HEK293 (cell line): ENCODE results near the gene ROPN1L.

Source experiments
- CTCF ChIA-PET: fragments of 350-600 bp; formaldehyde crosslinking; extraction: SDS; loops from one replicate; lab custom pipeline; 2021; ENCODE audit warnings: antibody characterized with exemption; lab: Yijun Ruan, JAX
- POLR2A ChIA-PET: fragments of 300-600 bp; formaldehyde crosslinking; extraction: SDS; loops from one replicate; lab custom pipeline; 2020; ENCODE audit warnings: antibody characterized with exemption, inconsistent platforms; lab: Yijun Ruan, JAX
- H3K27ac ChIP-seq: fragments of 200-500 bp; sonication (Bioruptor generic); 2 replicates; pipeline ENCODE4 v1.5.1; 2014; ENCODE audit warnings: low read depth, low read length, control low read depth, inconsistent platforms; ENCODE audit errors: extremely low read depth
- H3K36me3 ChIP-seq, 2 experiments: fragments of 200-500 bp in 1 of 2; sonication (Bioruptor generic) in 1 of 2; 1 replicate in 1 of 2; 2 replicates in 1 of 2; pipeline ENCODE4 v1.5.1; 2014 to 2017; ENCODE audit warnings: inconsistent platforms in 2 of 2, low read length in 2 of 2; ENCODE audit not compliant: control insufficient read depth in 2 of 2, insufficient read depth in 1 of 2
- H3K4me1 ChIP-seq: fragments of 200-500 bp; sonication (Bioruptor generic); 2 replicates; pipeline ENCODE4 v1.5.1; 2014; ENCODE audit warnings: mild to moderate bottlenecking, low read length, inconsistent platforms; ENCODE audit not compliant: control insufficient read depth, insufficient read depth
- H3K4me3 ChIP-seq: 2 replicates; pipeline ENCODE4 v1.5.1; 2011; ENCODE audit warnings: low read depth, mild to moderate bottlenecking, control low read depth, low read length, moderate library complexity
- H3K9me3 ChIP-seq: fragments of 200-500 bp; sonication (Bioruptor generic); 2 replicates; pipeline ENCODE4 v1.5.1; 2014; ENCODE audit warnings: low read depth, low read length, inconsistent platforms; ENCODE audit not compliant: control insufficient read depth, insufficient read depth
- BCL6B ChIP-seq: fragments of 450-650 bp; formaldehyde crosslinking; IDR thresholded peaks from 2 replicates; pipeline ENCODE4 v1.5.1; 2017; ENCODE audit warnings: missing biosample characterization, missing genetic modification characterization
- GLI4 ChIP-seq: fragments of 450-650 bp; formaldehyde crosslinking; IDR thresholded peaks from 2 replicates; pipeline ENCODE4 v1.5.1; 2016; ENCODE audit warnings: missing biosample characterization, missing genetic modification characterization
- GLIS1 ChIP-seq: fragments of 450-650 bp; formaldehyde crosslinking; IDR thresholded peaks from 2 replicates; pipeline ENCODE4 v1.5.1; 2016; ENCODE audit warnings: missing biosample characterization, missing genetic modification characterization
- IKZF3 ChIP-seq: fragments of 450-650 bp; IDR thresholded peaks from 2 replicates; pipeline ENCODE4 v1.5.0; 2018; ENCODE audit warnings: missing biosample characterization, mild to moderate bottlenecking, missing genetic modification characterization, moderate library complexity
- KLF1 ChIP-seq: fragments of 450-650 bp; formaldehyde crosslinking; IDR thresholded peaks from 2 replicates; pipeline ENCODE4 v1.5.1; 2016; ENCODE audit warnings: missing biosample characterization, missing genetic modification characterization
- KLF16 ChIP-seq: fragments of 450-650 bp; formaldehyde crosslinking; IDR thresholded peaks from 2 replicates; pipeline ENCODE4 v1.5.1; 2017; ENCODE audit warnings: missing biosample characterization, missing genetic modification characterization
- SETDB1 ChIP-seq: IDR thresholded peaks from one replicate; pipeline ENCODE4 v1.6.1; 2017; ENCODE audit warnings: mild to moderate bottlenecking, low read length, moderate library complexity, mixed read lengths; ENCODE audit not compliant: insufficient read length
- YY2 ChIP-seq: fragments of 450-650 bp; formaldehyde crosslinking; IDR thresholded peaks from 2 replicates; pipeline ENCODE4 v1.5.1; 2016; ENCODE audit warnings: missing biosample characterization, missing genetic modification characterization
- ZBTB21 ChIP-seq: fragments of 450-650 bp; formaldehyde crosslinking; IDR thresholded peaks from 2 replicates; pipeline ENCODE4 v1.5.1; 2017; ENCODE audit warnings: missing biosample characterization, missing genetic modification characterization
- ZBTB48 ChIP-seq: fragments of 450-650 bp; formaldehyde crosslinking; IDR thresholded peaks from 2 replicates; pipeline ENCODE4 v1.5.1; 2016; ENCODE audit warnings: missing biosample characterization, missing genetic modification characterization
- ZFP69B ChIP-seq: fragments of 450-650 bp; formaldehyde crosslinking; IDR thresholded peaks from 2 replicates; pipeline ENCODE4 v1.5.1; 2016; ENCODE audit warnings: missing biosample characterization, missing genetic modification characterization
- ZNF132 ChIP-seq: fragments of 450-650 bp; formaldehyde crosslinking; IDR thresholded peaks from 2 replicates; pipeline ENCODE4 v1.5.1; 2017; ENCODE audit warnings: missing biosample characterization, missing genetic modification characterization, borderline replicate concordance
- ZNF174 ChIP-seq: fragments of 450-650 bp; formaldehyde crosslinking; IDR thresholded peaks from 2 replicates; pipeline ENCODE4 v1.5.0; 2017; ENCODE audit warnings: missing biosample characterization, mild to moderate bottlenecking, missing genetic modification characterization
- ZNF19 ChIP-seq: fragments of 450-650 bp; formaldehyde crosslinking; IDR thresholded peaks from 2 replicates; pipeline ENCODE4; 2016; ENCODE audit warnings: missing biosample characterization, missing genetic modification characterization, low read depth
- ZNF239 ChIP-seq: fragments of 450-650 bp; formaldehyde crosslinking; IDR thresholded peaks from 2 replicates; pipeline ENCODE4 v1.5.1; 2016; ENCODE audit warnings: missing biosample characterization, missing genetic modification characterization
- ZNF248 ChIP-seq: fragments of 450-650 bp; formaldehyde crosslinking; IDR thresholded peaks from 2 replicates; pipeline ENCODE4 v1.5.1; 2017; ENCODE audit warnings: missing biosample characterization, missing genetic modification characterization
- ZNF341 ChIP-seq: fragments of 450-650 bp; formaldehyde crosslinking; IDR thresholded peaks from 2 replicates; pipeline ENCODE4; 2016; ENCODE audit warnings: low read depth, missing biosample characterization, missing genetic modification characterization
- ZNF473 ChIP-seq: fragments of 450-650 bp; formaldehyde crosslinking; IDR thresholded peaks from 2 replicates; pipeline ENCODE4 v1.5.1; 2017; ENCODE audit warnings: missing biosample characterization, missing genetic modification characterization
- ZNF48 ChIP-seq: fragments of 450-650 bp; formaldehyde crosslinking; IDR thresholded peaks from 2 replicates; pipeline ENCODE4 v1.5.1; 2016; ENCODE audit warnings: missing biosample characterization, missing genetic modification characterization
- ZNF501 ChIP-seq: fragments of 450-650 bp; formaldehyde crosslinking; IDR thresholded peaks from 2 replicates; pipeline ENCODE4 v1.5.1; 2016; ENCODE audit warnings: missing biosample characterization, missing genetic modification characterization
- ZNF514 ChIP-seq: fragments of 450-650 bp; formaldehyde crosslinking; IDR thresholded peaks from 2 replicates; pipeline ENCODE4 v1.5.1; 2016; ENCODE audit warnings: missing biosample characterization, missing genetic modification characterization
- ZNF521 ChIP-seq: fragments of 450-650 bp; formaldehyde crosslinking; IDR thresholded peaks from 2 replicates; pipeline ENCODE4 v1.5.1; 2017; ENCODE audit warnings: missing biosample characterization, mild to moderate bottlenecking, missing genetic modification characterization
- ZNF558 ChIP-seq: fragments of 450-650 bp; formaldehyde crosslinking; IDR thresholded peaks from 2 replicates; pipeline ENCODE4 v1.5.1; 2016; ENCODE audit warnings: missing biosample characterization, missing genetic modification characterization
- ZNF585B ChIP-seq: fragments of 450-650 bp; formaldehyde crosslinking; IDR thresholded peaks from 2 replicates; pipeline ENCODE4 v1.5.1; 2016; ENCODE audit warnings: missing biosample characterization, missing genetic modification characterization
- ZNF658 ChIP-seq: fragments of 450-650 bp; formaldehyde crosslinking; IDR thresholded peaks from 2 replicates; pipeline ENCODE4; 2016; ENCODE audit warnings: missing biosample characterization, missing genetic modification characterization
- ZNF768 ChIP-seq: fragments of 450-650 bp; formaldehyde crosslinking; IDR thresholded peaks from 2 replicates; pipeline ENCODE4 v1.5.1; 2018; ENCODE audit warnings: missing biosample characterization, mild to moderate bottlenecking, missing genetic modification characterization
- TF ChIP-seq, protein P1 (sequence below): fragments of 450-650 bp; formaldehyde crosslinking; IDR thresholded peaks from 2 replicates; pipeline ENCODE4 v1.5.1; 2016; ENCODE audit warnings: missing biosample characterization, missing genetic modification characterization, low read depth
- TF ChIP-seq, protein P2 (sequence below): fragments of 450-650 bp; formaldehyde crosslinking; IDR thresholded peaks from 2 replicates; pipeline ENCODE4 v1.5.1; 2016; ENCODE audit warnings: missing biosample characterization, missing genetic modification characterization
- TF ChIP-seq, protein P3 (sequence below): fragments of 450-650 bp; formaldehyde crosslinking; IDR thresholded peaks from 2 replicates; pipeline ENCODE4 v1.5.1; 2016; ENCODE audit warnings: missing biosample characterization, missing genetic modification characterization

The ROPN1L gene

DNA sequence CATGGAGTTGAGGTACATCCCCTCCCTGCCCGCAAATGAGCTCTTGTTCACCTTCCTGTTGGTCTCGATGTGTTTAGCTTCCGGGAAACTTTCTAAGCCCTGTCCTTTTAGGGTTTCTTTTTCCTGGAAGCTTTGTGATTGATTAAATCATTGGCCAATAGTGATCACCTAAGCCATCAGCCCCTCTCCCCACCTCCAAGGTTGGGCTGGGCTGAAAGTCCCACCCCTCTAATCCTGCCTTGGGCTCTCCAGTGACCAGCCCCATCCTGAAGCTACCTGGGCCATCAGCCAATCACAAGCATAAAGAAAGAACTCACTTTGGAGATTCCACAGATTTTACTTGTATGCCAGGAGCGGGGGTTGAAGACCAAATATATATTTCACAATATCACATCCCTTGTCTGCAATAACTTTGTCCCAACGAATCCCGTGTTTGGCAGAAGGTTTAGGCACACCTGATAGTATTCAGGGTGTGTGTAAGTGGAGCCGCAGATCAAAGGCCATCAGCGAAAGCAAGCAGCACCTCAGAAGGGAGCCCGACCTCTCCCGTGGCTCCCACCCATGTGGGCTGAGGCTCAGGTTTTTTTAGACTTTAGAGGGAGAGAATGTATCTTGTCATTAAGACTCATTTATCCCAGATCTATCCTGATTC, 20.4 kb downstream of the ROPN1L start (continued):
- TF ChIP-seq, protein P1, sequence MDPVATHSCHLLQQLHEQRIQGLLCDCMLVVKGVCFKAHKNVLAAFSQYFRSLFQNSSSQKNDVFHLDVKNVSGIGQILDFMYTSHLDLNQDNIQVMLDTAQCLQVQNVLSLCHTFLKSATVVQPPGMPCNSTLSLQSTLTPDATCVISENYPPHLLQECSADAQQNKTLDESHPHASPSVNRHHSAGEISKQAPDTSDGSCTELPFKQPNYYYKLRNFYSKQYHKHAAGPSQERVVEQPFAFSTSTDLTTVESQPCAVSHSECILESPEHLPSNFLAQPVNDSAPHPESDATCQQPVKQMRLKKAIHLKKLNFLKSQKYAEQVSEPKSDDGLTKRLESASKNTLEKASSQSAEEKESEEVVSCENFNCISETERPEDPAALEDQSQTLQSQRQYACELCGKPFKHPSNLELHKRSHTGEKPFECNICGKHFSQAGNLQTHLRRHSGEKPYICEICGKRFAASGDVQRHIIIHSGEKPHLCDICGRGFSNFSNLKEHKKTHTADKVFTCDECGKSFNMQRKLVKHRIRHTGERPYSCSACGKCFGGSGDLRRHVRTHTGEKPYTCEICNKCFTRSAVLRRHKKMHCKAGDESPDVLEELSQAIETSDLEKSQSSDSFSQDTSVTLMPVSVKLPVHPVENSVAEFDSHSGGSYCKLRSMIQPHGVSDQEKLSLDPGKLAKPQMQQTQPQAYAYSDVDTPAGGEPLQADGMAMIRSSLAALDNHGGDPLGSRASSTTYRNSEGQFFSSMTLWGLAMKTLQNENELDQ (tag by site-specific recombination): no peak

DNA sequence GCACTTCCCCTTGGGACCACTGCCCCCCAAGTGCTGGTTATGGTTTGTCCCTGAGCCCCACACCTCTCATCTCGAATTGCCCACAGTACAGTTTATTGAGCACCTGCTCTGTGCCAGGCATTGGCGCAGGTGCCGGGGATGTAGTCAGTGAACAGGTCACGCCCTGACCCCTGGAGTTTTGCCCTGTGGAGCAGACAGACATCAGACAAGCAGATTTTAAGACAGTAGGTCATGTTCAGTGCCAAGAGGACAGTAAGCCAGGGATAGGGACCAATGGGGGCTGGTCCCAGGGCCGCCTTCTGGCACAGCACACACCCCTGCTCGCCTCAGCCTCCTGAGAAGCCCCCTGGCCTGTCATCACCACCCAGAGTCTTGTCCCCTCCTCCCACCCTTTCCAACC, 21.9 kb downstream of the ROPN1L start:
- Histone ChIP-seq H3K4me3 (no peak overlapping the region), H3K36me3 (no peaks in the 10 kb centered on the region)
- no peak for TF ChIP-seq KLF16 (tag by site-specific recombination)
- TF ChIP-seq ZNF248: no peak
- TF ChIP-seq ZNF19 (tag by site-specific recombination): no peak
- TF ChIP-seq ZNF341 (tag by site-specific recombination): no peak
- TF ChIP-seq ZNF239 (tag by site-specific recombination): no peak
- TF ChIP-seq ZNF473 (tag by site-specific recombination): no peak
- TF ChIP-seq ZNF768: no peak
- no peak for TF ChIP-seq ZFP69B
- no peak for TF ChIP-seq ZNF658 (tag by site-specific recombination)
- TF ChIP-seq ZNF132: no peak
- TF ChIP-seq ZNF174 (tag by site-specific recombination): no peak
- TF ChIP-seq, protein P2, sequence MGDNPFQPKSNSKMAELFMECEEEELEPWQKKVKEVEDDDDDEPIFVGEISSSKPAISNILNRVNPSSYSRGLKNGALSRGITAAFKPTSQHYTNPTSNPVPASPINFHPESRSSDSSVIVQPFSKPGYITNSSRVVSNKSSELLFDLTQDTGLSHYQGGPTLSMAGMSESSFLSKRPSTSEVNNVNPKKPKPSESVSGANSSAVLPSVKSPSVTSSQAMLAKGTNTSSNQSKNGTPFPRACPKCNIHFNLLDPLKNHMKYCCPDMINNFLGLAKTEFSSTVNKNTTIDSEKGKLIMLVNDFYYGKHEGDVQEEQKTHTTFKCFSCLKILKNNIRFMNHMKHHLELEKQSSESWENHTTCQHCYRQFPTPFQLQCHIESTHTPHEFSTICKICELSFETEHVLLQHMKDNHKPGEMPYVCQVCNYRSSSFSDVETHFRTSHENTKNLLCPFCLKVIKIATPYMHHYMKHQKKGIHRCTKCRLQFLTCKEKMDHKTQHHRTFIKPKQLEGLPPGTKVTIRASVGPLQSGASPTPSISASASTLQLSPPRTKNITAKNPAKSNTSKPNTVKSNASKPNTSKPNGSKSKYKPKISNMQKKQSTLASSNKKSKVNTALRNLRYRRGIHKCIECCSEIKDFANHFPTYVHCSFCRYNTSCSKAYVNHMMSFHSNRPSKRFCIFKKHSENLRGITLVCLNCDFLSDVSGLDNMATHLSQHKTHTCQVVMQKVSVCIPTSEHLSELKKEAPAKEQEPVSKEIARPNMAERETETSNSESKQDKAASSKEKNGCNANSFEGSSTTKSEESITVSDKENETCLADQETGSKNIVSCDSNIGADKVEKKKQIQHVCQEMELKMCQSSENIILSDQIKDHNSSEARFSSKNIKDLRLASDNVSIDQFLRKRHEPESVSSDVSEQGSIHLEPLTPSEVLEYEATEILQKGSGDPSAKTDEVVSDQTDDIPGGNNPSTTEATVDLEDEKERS (tag by site-specific recombination): no peak
- TF ChIP-seq, protein P3, sequence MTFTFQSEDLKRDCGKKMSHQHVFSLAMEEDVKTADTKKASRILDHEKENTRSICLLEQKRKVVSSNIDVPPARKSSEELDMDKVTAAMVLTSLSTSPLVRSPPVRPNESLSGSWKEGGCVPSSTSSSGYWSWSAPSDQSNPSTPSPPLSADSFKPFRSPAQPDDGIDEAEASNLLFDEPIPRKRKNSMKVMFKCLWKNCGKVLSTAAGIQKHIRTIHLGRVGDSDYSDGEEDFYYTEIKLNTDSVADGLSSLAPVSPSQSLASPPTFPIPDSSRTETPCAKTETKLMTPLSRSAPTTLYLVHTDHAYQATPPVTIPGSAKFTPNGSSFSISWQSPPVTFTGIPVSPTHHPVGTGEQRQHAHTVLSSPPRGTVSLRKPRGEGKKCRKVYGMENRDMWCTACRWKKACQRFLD (tag by site-specific recombination): no peak
- no peak for TF ChIP-seq GLIS1 (tag by site-specific recombination)
- TF ChIP-seq ZBTB21: no peak
- TF ChIP-seq ZNF514 (tag by site-specific recombination): no peak
- TF ChIP-seq ZNF585B (tag by site-specific recombination): no peak
- TF ChIP-seq, all 188 proteins: peak for 0
- peaks cover 14% of the 10 kb centered on the region for H3K4me1 ChIP-seq
- POLR2A ChIA-PET: no interaction called here
- H3K27ac ChIP-seq: no peak overlapping the region
- no peaks in the 10 kb centered on the region for H3K9me3 ChIP-seq
- CTCF ChIA-PET: interaction anchor here (0.6 to 1.2 kb wide), 3 partner anchors 164 to 349 kb away, joined by 3 to 4 read pairs (median 4); no protein-coding TSS in a partner anchor

DNA sequence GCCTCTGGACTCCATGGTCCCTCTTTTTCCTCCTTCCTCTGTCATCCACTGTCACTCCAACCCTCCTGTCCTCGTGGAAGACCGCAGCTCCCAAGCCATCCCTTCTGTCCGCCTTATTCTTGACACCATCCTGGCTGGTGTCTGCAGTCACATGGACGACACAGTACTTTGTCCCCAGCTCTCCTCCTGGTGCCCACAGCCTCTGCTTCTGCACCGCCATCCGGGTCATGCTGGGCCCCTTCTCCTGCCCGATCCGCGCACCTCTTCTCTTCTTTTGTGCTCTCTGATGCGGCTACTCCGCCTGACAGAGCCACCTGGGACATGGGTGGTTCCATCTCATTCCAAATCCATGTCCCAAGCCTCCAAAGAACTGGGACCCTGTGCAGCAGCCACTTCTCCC, 22.5 kb downstream of the ROPN1L start:
- Histone ChIP-seq H3K4me1 (peaks cover 14% of the 10 kb centered on the region), H3K36me3 (no peaks in the 10 kb centered on the region), H3K27ac (no peak overlapping the region), H3K9me3 (no peaks in the 10 kb centered on the region), H3K4me3 (no peak overlapping the region)
- CTCF ChIA-PET: interaction anchor here (0.6 to 0.7 kb wide), 2 partner anchors 163 to 349 kb away, joined by 4 read pairs; no protein-coding TSS in a partner anchor
- POLR2A ChIA-PET: no interaction called here
- no peak for TF ChIP-seq ZNF501
- no peak for TF ChIP-seq ZNF521 (tag by site-specific recombination)
- no peak for TF ChIP-seq ZBTB48 (tag by site-specific recombination)
- no peak for TF ChIP-seq YY2
- TF ChIP-seq GLI4 (tag by site-specific recombination): no peak
- no peak for TF ChIP-seq ZNF48 (tag by site-specific recombination)
- TF ChIP-seq BCL6B (tag by site-specific recombination): no peak
- no peak for TF ChIP-seq IKZF3 (tag by site-specific recombination)
- TF ChIP-seq ZNF132: no peak
- no peak for TF ChIP-seq SETDB1
- no peak for TF ChIP-seq KLF1 (tag by site-specific recombination)
- no peak for TF ChIP-seq ZNF558 (tag by site-specific recombination)
